K562 (cell line): ENCODE results near the gene ATAD2B. TPM values are rescaled to one million over a fixed set of nuclear protein-coding genes. Genes with fewer than 3 reads are reported as not detected.

Experiments
- C11orf30 ChIP-seq: fragments of 450-650 bp; IDR thresholded peaks from 2 replicates; pipeline ENCODE4 v1.6.1; 2016; ENCODE audit warnings: low read depth, mild to moderate bottlenecking
- CBX3 ChIP-seq, 2 experiments: IDR thresholded peaks; 1 replicate in 1 of 2; 2 replicates in 1 of 2; pipeline ENCODE4 v1.6.1; 2012; ENCODE audit warnings: inconsistent platforms in 2 of 2, low read length in 2 of 2, borderline replicate concordance in 1 of 2, control low read depth in 1 of 2
- EHMT2 ChIP-seq: fragments of 450-650 bp; IDR thresholded peaks from 2 replicates; pipeline ENCODE4 v1.6.1; 2018; ENCODE audit warnings: antibody characterized with exemption
- ETV1 ChIP-seq: fragments of 450-650 bp; conservative IDR thresholded peaks from 2 replicates; pipeline ENCODE4 v1.6.1; 2016; ENCODE audit warnings: missing genetic modification characterization, control low read depth, low read depth, missing compliant biosample characterization
- FOSL1 ChIP-seq: fragments of 200-800 bp; sonication (Bioruptor generic); conservative IDR thresholded peaks from 2 replicates; pipeline ENCODE4 v1.6.1; 2016; ENCODE audit warnings: missing genetic modification characterization, missing compliant biosample characterization
- GTF2F1 ChIP-seq: IDR thresholded peaks from 2 replicates; pipeline ENCODE4 v1.6.1; 2011; ENCODE audit warnings: low read depth, low read length, improper control_type of control experiment
- NR2C2 ChIP-seq, 2 experiments: fragments of 200-800 bp in 1 of 2; sonication (Bioruptor generic) in 1 of 2; sonication (generic) in 1 of 2; formaldehyde crosslinking in 1 of 2; IDR thresholded peaks; 2 replicates each; pipeline versions ENCODE4 v1.6.1 to v1.8.0; 2016 to 2022; ENCODE audit warnings: mild to moderate bottlenecking in 1 of 2, missing compliant biosample characterization in 1 of 2, missing genetic modification characterization in 1 of 2, missing genetic modification reagents in 1 of 2
- RAD21 ChIP-seq, 2 experiments: fragments of 250-450 bp in 1 of 2; fragments of 450-650 bp in 1 of 2; sonication (Bioruptor Pico) in 1 of 2; formaldehyde crosslinking in 1 of 2; IDR thresholded peaks in 1 of 2; conservative IDR thresholded peaks in 1 of 2; 2 replicates each; pipeline versions ENCODE4 v1.4.0 to v1.8.0; 2020 to 2022; ENCODE audit warnings: mild to moderate bottlenecking in 2 of 2, moderate library complexity in 1 of 2
- RB1 ChIP-seq: fragments of 450-650 bp; IDR thresholded peaks from 2 replicates; pipeline ENCODE4 v1.6.1; 2017; ENCODE audit warnings: low read depth, mild to moderate bottlenecking
- SIN3A ChIP-seq, 2 experiments: fragments of 150-350 bp in 1 of 2; IDR thresholded peaks; 2 replicates each; pipeline ENCODE4 v1.6.1; 2011 to 2016; ENCODE audit warnings: borderline replicate concordance in 2 of 2, low read depth in 2 of 2, low read length in 2 of 2, mild to moderate bottlenecking in 2 of 2, moderate library complexity in 2 of 2; ENCODE audit not compliant: control insufficient read depth in 1 of 2
- TBP ChIP-seq: optimal IDR thresholded peaks from 2 replicates; pipeline ENCODE3; 2011; ENCODE audit warnings: low read depth, low read length, improper control_type of control experiment
- VEZF1 ChIP-seq: fragments of 200-800 bp; sonication (Bioruptor generic); IDR thresholded peaks from 2 replicates; pipeline ENCODE4 v1.6.1; 2017; ENCODE audit warnings: missing genetic modification characterization, missing compliant biosample characterization
- ZBED1 ChIP-seq: IDR thresholded peaks from 2 replicates; pipeline ENCODE4 v1.6.1; 2014
- ZNF592 ChIP-seq: fragments of 450-650 bp; IDR thresholded peaks from 2 replicates; pipeline ENCODE4 v1.6.1; 2017; ENCODE audit warnings: antibody characterized with exemption, mild to moderate bottlenecking
- polyA plus RNA-seq, 8 experiments: library from polyadenylated mRNA; depleted of rRNA in 4 of 8; stranded (reverse) in 5 of 8; unstranded in 3 of 8; fragments of >200 nt; fragmentation: Nextera tagmentation in 2 of 8; fragmentation: Illumina TruSeq in 1 of 8; extraction: Ambion mirVana in 2 of 8; extraction: Trizol in 1 of 8; gene quantifications; 2 replicates each; pipeline versions ENCODE4 v1.2.1 to v1.2.3, GENCODE V29; 2011 to 2014; ENCODE audit warnings: inconsistent platforms in 1 of 8, missing spikeins in 1 of 8
- total RNA-seq, 7 experiments: library from RNA; depleted of rRNA in 6 of 7; stranded (reverse); fragments of >200 nt in 6 of 7; fragmentation: Illumina TruSeq in 2 of 7; extraction: Trizol in 2 of 7; gene quantifications; 2 replicates each; pipeline versions ENCODE4 v1.2.1 to v1.2.3, GENCODE V29; 2011 to 2021; ENCODE audit warnings: low replicate concordance in 1 of 7
- TF ChIP-seq, protein P1 (sequence below): fragments of 450-650 bp; IDR thresholded peaks from 2 replicates; pipeline ENCODE4 v1.6.1; 2018; ENCODE audit not compliant: partially characterized antibody

Gene ATAD2B
- total and polyA plus RNA-seq, 9 of the 15 experiments (the other 6 are each of a cell fraction or from before 2014, with no cell fraction given), result 3.2 to 21.6 (median 11.4) TPM

DNA sequence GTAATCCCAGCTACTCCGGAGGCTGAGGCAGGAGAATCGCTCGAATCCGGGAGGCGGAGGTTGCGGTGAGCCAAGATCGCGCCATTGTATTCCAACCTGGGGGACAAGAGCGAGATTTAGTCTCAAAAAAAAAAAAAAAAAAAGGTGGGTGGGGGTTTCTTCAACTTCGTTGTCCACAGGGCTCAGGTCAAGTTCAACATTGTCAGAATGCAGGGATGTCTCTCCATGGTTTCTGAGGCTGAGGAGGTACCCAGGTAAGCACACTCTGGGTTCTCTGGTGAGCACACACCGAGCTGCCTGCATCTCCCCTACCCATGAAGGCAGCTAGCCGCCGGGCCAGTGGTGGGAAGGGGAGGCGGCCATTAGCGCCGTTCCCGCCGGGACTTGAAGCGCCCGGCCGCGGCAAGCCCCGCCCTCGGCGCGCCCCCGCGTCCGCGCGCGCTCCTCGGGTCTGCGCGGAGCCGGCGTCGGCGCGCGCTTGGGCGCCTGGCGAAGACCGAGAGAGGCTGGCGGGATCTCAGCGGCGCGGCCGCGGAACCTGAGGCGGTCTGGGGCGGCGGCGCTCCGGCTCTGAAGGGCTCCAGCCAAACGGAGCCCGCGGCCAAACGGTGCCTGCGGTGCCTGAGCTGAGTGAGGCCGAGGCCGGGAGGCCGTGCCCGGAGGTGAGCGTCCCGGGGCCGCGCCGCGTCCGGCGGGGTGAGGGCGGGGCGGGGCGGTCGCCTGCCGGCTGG is 13.2 kb upstream of the ATAD2B start, which contains the start of gene UBXN2A (continued):
- TF ChIP-seq ZNF592 (peak; percentile 46; the same call in 1 of the 2 replicates), ZBED1 (peak; percentile 32; the same call in 1 of the 2 replicates), VEZF1 (CRISPR knock-in tag) (peak; percentile 83), C11orf30 (no peak), CBX3 (IDR thresholded peaks at IDR 0.05; ENCODE audit: borderline replicate concordance in 1 of 2, low read length in 2 of 2) (no peak; a peak in 1 of 3 replicates), RB1 (peak; percentile 92), FOSL1 (tag) (peak; percentile 47; the same call in 1 of the 2 replicates), RAD21 (CRISPR knock-in tag; conservative IDR thresholded peaks at IDR 0.05 in 1 of 2, IDR thresholded peaks at IDR 0.05 in 1 of 2) (no peak), SIN3A (IDR thresholded peaks at IDR 0.05; ENCODE audit: borderline replicate concordance in 2 of 2, control insufficient read depth in 1 of 2, low read depth in 2 of 2, low read length in 2 of 2) (peak; percentile 43 to 44; a peak in 1 of 4 replicates), TBP (peak; percentile 61), GTF2F1 (0 out of 2 replicates have a peak, but pooled peaks have one; percentile 26), ETV1 (tag) (no peak; the same call in 1 of the 2 replicates), EHMT2 (no peak), NR2C2 (CRISPR knock-in tag; IDR thresholded peaks at IDR 0.05) (no peak), NR2C2 (tag; IDR thresholded peaks at IDR 0.05) (peak; percentile 17; the same call in 1 of the 2 replicates)
- TF ChIP-seq, protein P1, sequence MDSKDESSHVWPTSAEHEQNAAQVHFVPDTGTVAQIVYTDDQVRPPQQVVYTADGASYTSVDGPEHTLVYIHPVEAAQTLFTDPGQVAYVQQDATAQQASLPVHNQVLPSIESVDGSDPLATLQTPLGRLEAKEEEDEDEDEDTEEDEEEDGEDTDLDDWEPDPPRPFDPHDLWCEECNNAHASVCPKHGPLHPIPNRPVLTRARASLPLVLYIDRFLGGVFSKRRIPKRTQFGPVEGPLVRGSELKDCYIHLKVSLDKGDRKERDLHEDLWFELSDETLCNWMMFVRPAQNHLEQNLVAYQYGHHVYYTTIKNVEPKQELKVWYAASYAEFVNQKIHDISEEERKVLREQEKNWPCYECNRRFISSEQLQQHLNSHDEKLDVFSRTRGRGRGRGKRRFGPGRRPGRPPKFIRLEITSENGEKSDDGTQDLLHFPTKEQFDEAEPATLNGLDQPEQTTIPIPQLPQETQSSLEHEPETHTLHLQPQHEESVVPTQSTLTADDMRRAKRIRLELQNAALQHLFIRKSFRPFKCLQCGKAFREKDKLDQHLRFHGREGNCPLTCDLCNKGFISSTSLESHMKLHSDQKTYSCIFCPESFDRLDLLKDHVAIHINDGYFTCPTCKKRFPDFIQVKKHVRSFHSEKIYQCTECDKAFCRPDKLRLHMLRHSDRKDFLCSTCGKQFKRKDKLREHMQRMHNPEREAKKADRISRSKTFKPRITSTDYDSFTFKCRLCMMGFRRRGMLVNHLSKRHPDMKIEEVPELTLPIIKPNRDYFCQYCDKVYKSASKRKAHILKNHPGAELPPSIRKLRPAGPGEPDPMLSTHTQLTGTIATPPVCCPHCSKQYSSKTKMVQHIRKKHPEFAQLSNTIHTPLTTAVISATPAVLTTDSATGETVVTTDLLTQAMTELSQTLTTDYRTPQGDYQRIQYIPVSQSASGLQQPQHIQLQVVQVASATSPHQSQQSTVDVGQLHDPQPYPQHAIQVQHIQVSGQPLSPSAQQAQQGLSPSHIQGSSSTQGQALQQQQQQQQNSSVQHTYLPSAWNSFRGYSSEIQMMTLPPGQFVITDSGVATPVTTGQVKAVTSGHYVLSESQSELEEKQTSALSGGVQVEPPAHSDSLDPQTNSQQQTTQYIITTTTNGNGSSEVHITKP, result peak; percentile 30
